DMS 273 (cell line): Measurements from ENCODE around the gene IRF2BPL.

Source experiments
- DNase-seq: peaks from one replicate; lab custom pipeline; 2025; ENCODE audit not compliant: unreplicated experiment; lab: John Stamatoyannopoulos, UW

The IRF2BPL gene

GRCh38 chr14:77014004-77014604 lies 14.4 kb downstream of the IRF2BPL start:
- peak; percentile 38 for DNase-seq

GRCh38 chr14:77012193-77012765 lies 16.2 kb downstream of the IRF2BPL start:
- no peak for DNase-seq

- DNase-seq: no peak
Observed at GRCh38 chr14:77011245-77011644, 17.3 kb downstream of the IRF2BPL start.

GRCh38 chr14:77009014-77009413 lies 19.5 kb downstream of the IRF2BPL start:
- DNase-seq: no peak

- no peak for DNase-seq
Observed at GRCh38 chr14:77008541-77008940, 20.0 kb downstream of the IRF2BPL start.

- DNase-seq: no peak
Observed at GRCh38 chr14:77007975-77008421, 20.5 kb downstream of the IRF2BPL start.

GRCh38 chr14:77007183-77007974 lies 21.1 kb downstream of the IRF2BPL start:
- DNase-seq: no peak

GRCh38 chr14:77006132-77006531 lies 22.4 kb downstream of the IRF2BPL start:
- DNase-seq: no peak

GRCh38 chr14:77005559-77005958 lies 22.9 kb downstream of the IRF2BPL start:
- no peak for DNase-seq

GRCh38 chr14:77004711-77005460 lies 23.6 kb downstream of the IRF2BPL start:
- DNase-seq: no peak

GRCh38 chr14:77003960-77004710 lies 24.4 kb downstream of the IRF2BPL start:
- no peak for DNase-seq

- no peak for DNase-seq
Observed at GRCh38 chr14:77002889-77003288, 25.6 kb downstream of the IRF2BPL start.

- DNase-seq: no peak
Observed at GRCh38 chr14:77002335-77002734, 26.2 kb downstream of the IRF2BPL start.

- peak; percentile 42 for DNase-seq
Observed at GRCh38 chr14:77000340-77001270, 27.9 kb downstream of the IRF2BPL start.

- DNase-seq: no peak
Observed at GRCh38 chr14:76998910-76999309, 29.6 kb downstream of the IRF2BPL start.

GRCh38 chr14:76997257-76997970 lies 31.1 kb downstream of the IRF2BPL start:
- no peak for DNase-seq

- no peak for DNase-seq
Observed at GRCh38 chr14:76996563-76997146, 31.9 kb downstream of the IRF2BPL start.

- no peak for DNase-seq
Observed at GRCh38 chr14:76995279-76996035, 33.1 kb downstream of the IRF2BPL start.
